Muscle layer of duodenum (tissue), 2 donors: Measurements from ENCODE around the gene OR5B21.

Source experiments
- H3K27ac ChIP-seq: one replicate; pipeline ENCODE4 v1.7.0; 2013; ENCODE audit warnings: mild to moderate bottlenecking, low read length
- H3K27me3 ChIP-seq: one replicate; pipeline ENCODE4 v1.7.0; 2013; ENCODE audit warnings: low read depth, mild to moderate bottlenecking, control low read depth, low read length
- H3K36me3 ChIP-seq, 2 donors: one replicate each; pipeline ENCODE4 v1.7.0; 2013; ENCODE audit warnings: low read length in 2 of 2, control low read depth in 1 of 2, mild to moderate bottlenecking in 1 of 2; ENCODE audit not compliant: insufficient read depth in 2 of 2, control insufficient read depth in 1 of 2
- H3K4me1 ChIP-seq, 2 donors: one replicate each; pipeline ENCODE4 v1.7.0; 2013; ENCODE audit warnings: low read length in 2 of 2, mild to moderate bottlenecking in 2 of 2, control low read depth in 1 of 2, moderate library complexity in 1 of 2; ENCODE audit not compliant: insufficient read depth in 2 of 2, control insufficient read depth in 1 of 2
- H3K4me3 ChIP-seq, 2 donors: one replicate each; pipeline ENCODE4 v1.7.0; 2013; ENCODE audit warnings: low read length in 2 of 2, low read depth in 1 of 2, mild to moderate bottlenecking in 1 of 2
- H3K9me3 ChIP-seq, 2 donors: one replicate each; pipeline ENCODE4 v1.7.0; 2013; ENCODE audit warnings: low read length in 2 of 2, control low read depth in 1 of 2, mild to moderate bottlenecking in 1 of 2; ENCODE audit not compliant: control insufficient read depth in 1 of 2
- donor health status: healthy.

Gene OR5B21

DNA sequence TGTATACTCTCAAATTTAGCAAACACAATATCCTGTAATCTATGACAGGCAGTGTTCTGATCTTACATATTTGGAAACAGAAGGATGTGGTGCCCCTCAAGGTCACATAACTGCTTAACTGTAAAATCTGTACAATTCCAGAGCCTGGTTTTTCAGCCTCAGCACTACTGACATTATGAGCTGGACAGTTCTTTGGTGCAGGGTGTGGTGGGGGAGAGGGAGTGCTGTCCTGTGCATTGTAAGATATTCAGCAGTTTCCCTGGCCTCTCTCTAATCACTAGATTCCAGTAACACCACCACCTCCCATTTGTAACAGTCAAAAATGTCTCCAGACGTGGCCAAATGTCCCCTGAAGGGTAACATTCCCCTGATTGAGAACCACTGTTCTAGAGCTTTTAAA lies 1.8 kb upstream of the OR5B21 start:
- Histone ChIP-seq H3K27ac (no peak overlapping the region), H3K9me3 (no peaks in the 10 kb centered on the region), H3K36me3 (no peaks in the 10 kb centered on the region), H3K4me1 (no peaks in the 10 kb centered on the region), H3K27me3 (no peaks in the 10 kb centered on the region), H3K4me3 (no peak overlapping the region)

DNA sequence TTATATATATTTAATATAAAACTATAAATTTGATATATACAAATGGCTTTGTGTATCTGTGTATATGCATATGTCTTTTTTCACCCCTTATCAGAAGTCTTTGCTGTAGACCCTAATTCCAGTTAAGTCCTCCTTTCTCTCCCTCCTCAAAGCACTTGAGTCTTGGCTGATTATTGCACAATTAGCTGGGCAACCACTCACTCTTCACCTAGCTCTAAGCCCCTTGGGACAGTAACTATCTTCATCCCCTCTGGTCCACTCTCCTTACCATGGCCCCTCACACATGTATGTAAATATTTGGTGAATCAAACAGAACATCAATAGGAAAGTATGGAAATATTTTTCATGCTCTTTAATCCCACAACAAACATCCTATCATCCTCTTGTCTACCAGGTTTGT lies 909 bp upstream of the OR5B21 start:
- no peaks in the 10 kb centered on the region for H3K36me3 ChIP-seq
- H3K27ac ChIP-seq: no peak overlapping the region
- H3K4me1 ChIP-seq: no peaks in the 10 kb centered on the region
- H3K9me3 ChIP-seq: no peaks in the 10 kb centered on the region
- no peak overlapping the region for H3K4me3 ChIP-seq
- H3K27me3 ChIP-seq: no peaks in the 10 kb centered on the region

DNA sequence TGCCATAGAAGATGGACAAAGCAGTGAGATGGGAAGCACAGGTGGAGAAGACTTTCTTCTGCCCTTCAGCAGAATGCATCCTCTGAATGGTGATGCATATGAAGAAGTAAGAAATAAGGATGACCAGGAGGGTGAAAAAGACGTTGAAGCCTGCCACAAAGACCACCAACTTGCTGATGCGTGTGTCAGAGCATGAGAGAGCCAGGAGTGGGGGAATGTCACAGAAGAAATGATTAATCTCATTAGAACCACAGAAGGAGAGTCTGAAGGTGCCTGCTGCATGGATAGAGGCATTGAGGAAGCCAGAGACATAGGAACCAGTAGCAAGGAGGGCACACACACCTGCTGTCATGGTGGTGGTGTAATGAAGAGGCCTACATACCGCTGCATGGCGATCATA lies 550 bp downstream of the OR5B21 start:
- Histone ChIP-seq H3K36me3 (no peaks in the 10 kb centered on the region), H3K9me3 (no peaks in the 10 kb centered on the region), H3K27me3 (no peaks in the 10 kb centered on the region), H3K4me3 (no peak overlapping the region), H3K4me1 (no peaks in the 10 kb centered on the region), H3K27ac (no peak overlapping the region)

DNA sequence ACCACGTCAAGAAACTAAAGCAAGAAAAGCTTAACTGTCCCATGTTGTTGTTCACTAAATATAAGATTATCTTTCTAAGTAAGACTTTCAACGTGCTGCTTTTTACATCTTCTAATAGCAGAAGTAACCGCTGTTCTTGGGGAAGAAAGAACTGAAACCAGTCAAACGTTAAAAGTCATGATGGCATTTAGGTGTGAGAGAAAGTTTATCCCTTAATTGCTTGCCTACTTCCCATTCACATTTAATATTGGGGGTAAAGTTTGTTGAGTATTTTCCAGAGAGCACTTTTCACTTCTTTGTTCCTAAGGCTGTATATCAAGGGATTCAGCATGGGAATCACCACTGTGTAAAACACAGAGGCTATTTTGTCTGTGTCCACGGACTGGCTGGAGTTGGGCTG lies 970 bp downstream of the OR5B21 start:
- Histone ChIP-seq H3K27ac (no peak overlapping the region), H3K9me3 (no peaks in the 10 kb centered on the region), H3K36me3 (no peaks in the 10 kb centered on the region), H3K4me3 (no peak overlapping the region), H3K27me3 (no peaks in the 10 kb centered on the region), H3K4me1 (no peaks in the 10 kb centered on the region)

DNA sequence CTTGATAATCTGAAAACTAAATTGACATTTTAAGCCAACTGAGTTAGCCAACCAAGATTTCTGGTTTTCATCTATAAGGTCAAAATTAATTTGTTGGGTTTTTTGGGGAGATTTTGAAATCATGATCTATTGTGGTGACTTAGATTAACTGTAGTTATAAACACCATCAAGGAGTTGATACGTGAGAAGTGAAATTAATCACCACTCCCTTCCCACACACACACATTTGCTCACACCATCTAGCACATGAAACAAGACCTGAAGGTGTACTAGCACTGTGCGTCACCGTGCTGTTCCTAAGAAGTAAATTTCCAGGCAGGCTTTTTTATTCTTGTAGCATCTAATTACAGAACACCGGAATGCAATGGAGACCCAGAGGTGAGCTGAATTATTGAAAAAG lies 2.1 kb downstream of the OR5B21 start:
- Histone ChIP-seq H3K4me1 (no peaks in the 10 kb centered on the region), H3K4me3 (no peak overlapping the region)

DNA sequence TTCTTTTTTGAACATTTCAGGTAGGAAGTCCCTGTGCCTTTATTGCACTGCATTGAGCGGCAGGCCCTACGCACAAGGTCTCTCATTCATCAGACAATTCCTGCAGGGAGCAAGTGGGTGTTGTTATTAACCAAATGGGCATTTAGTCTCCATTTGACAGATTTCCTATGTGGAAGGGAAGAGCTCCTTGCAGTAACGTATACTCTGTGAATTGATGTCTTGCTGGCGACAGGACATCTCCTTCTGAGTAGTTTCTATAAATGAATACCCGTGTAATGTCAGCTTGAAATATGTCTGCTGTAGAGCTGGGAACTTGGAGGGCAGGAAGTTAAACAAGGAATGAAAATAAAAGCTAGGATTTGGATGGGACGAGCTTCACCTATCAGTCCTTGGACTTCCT lies 3.7 kb downstream of the OR5B21 start:
- H3K4me3 ChIP-seq: no peak overlapping the region
- H3K27me3 ChIP-seq: no peaks in the 10 kb centered on the region
- H3K36me3 ChIP-seq: no peaks in the 10 kb centered on the region
- H3K9me3 ChIP-seq: no peaks in the 10 kb centered on the region
- H3K4me1 ChIP-seq: no peaks in the 10 kb centered on the region
- no peak overlapping the region for H3K27ac ChIP-seq

More for the DNA sequence above, 2.1 kb downstream of the OR5B21 start:
- no peaks in the 10 kb centered on the region for H3K27me3 ChIP-seq
- H3K27ac ChIP-seq: no peak overlapping the region
- H3K9me3 ChIP-seq: no peaks in the 10 kb centered on the region
- no peaks in the 10 kb centered on the region for H3K36me3 ChIP-seq

DNA sequence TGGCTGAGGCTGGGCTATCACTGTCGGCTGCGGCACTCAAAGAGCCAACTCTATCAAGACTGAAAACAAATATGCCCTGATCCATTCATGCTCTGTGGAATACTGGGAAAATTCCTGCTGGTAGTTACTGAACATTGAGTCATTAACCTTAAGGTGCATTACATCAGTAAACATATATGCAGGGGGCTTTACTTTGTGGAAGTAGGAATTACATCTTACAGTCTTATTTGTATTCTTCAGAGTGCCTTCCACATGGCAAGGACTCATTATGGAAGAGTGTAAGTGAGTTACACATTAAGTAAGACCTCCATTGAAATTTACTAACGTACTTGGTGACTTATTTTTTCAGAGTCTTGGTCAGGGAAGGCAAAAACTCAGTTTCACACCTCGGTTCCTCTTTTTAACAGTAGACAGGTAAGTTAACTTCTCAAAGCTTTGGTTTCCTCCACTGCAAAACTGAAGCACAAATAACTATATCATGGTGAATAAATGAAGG lies 4.5 kb downstream of the OR5B21 start:
- no peak overlapping the region for H3K4me3 ChIP-seq
- H3K9me3 ChIP-seq: no peaks in the 10 kb centered on the region

DNA sequence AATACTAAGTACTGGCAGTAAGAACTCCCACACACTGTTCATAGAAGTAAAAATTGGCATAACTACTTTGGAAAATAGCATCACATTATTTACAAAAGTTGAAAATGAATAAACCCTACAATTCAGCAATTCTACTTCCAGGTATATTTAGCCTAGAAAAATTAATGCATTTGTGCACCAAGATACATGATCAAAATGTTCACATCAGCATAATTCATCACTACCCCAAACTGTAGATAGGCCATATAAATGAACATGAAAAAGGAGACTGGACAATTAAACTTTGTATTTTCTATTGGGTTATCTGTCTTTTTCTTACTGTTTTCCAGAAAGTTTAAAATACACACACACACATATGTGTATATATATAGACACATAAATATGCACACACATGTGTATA lies 5.9 kb downstream of the OR5B21 start:
- no peaks in the 10 kb centered on the region for H3K36me3 ChIP-seq
- H3K27ac ChIP-seq: no peak overlapping the region
- H3K4me1 ChIP-seq: no peaks in the 10 kb centered on the region
- no peaks in the 10 kb centered on the region for H3K27me3 ChIP-seq
- H3K4me3 ChIP-seq: no peak overlapping the region
- no peaks in the 10 kb centered on the region for H3K9me3 ChIP-seq

More for the DNA sequence above, 4.5 kb downstream of the OR5B21 start:
- Histone ChIP-seq H3K27me3 (no peaks in the 10 kb centered on the region), H3K36me3 (no peaks in the 10 kb centered on the region), H3K4me1 (no peaks in the 10 kb centered on the region), H3K27ac (no peak overlapping the region)

DNA sequence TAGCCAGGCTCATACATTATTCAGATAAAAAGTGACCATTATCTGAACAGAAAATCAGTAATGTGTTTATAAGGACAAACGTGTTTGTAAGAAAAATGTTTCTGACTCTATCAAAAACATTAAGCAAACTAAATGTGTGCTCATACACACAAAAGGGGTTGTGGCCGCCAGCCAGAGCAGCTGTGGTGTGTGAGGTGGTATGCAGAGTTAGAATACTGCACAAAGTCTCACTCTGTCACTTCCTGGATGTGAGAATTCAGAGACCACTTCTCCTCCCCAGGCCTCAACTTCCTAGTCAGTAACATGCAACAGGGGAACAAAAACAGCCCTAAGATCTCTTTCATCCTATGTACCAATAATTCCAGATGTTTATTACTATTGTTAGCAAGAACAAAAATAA lies 9.4 kb downstream of the OR5B21 start:
- Histone ChIP-seq H3K9me3 (no peaks in the 10 kb centered on the region), H3K27me3 (no peaks in the 10 kb centered on the region)

DNA sequence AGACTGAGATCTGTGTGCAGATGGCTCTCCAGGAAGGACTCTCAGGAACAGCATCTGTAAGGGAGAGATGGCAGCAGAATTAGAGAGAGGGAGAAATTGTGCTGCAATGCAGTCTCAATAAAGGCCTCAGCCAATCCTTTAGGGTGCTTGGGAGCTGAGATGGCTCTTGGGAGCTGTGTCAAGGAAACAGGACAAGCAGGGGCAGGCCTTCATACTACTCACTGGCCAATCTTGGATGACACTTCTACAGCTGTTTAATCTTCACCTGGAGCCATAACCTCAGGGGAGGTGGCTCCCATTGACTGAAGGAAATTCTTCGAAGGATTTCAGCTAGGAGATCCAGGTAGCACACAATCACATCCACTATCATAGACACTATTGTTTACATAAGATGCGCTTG lies 10.0 kb downstream of the OR5B21 start:
- no peaks in the 10 kb centered on the region for H3K36me3 ChIP-seq
- H3K4me1 ChIP-seq: no peaks in the 10 kb centered on the region
- H3K9me3 ChIP-seq: no peaks in the 10 kb centered on the region
- H3K27ac ChIP-seq: no peak overlapping the region
- H3K4me3 ChIP-seq: no peak overlapping the region
- no peaks in the 10 kb centered on the region for H3K27me3 ChIP-seq

More for the DNA sequence above, 9.4 kb downstream of the OR5B21 start:
- Histone ChIP-seq H3K27ac (no peak overlapping the region), H3K4me3 (no peak overlapping the region), H3K4me1 (no peaks in the 10 kb centered on the region), H3K36me3 (no peaks in the 10 kb centered on the region)

DNA sequence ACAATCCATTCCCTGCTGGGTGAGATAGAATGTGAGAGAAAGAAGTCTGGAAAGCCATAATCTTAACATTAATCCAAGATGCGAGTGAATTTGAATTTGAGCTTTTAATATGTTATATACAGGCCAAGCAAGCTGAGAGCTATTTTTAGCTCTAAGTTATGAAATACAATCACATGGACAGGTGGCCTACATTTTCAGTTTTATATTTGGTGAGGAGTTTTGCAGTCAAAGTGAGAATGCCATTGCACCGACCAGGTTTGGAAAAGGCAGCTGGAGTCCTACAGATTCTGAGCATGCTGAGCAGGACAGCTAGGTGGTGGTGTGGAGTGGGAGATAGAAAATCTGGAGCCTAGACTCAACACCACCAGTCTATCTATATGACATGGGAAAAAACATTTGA lies 12.0 kb downstream of the OR5B21 start:
- H3K36me3 ChIP-seq: no peaks in the 10 kb centered on the region
- no peak overlapping the region for H3K27ac ChIP-seq
- H3K9me3 ChIP-seq: no peaks in the 10 kb centered on the region
- no peaks in the 10 kb centered on the region for H3K4me1 ChIP-seq
- no peaks in the 10 kb centered on the region for H3K27me3 ChIP-seq
- H3K4me3 ChIP-seq: no peak overlapping the region

DNA sequence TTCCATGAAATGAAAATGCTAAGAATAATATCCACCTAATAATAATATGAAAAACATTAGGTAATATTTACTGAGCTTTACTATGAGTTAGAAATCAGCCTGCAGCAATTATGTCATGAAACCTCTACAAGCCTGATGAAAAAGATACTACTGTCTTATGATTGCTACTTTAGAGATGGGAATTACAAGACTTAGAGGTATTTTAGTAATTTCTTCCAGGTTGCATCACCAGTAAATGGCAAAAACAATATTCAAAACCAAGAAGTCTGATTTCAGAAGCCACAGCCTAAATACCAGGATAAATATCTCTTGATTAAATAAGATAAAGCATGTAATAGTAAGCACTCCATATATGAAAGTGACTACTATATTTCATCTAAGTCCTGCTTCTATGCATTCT lies 13.8 kb downstream of the OR5B21 start:
- no peaks in the 10 kb centered on the region for H3K36me3 ChIP-seq
- H3K4me3 ChIP-seq: no peak overlapping the region
- no peaks in the 10 kb centered on the region for H3K4me1 ChIP-seq
- no peak overlapping the region for H3K27ac ChIP-seq
- H3K9me3 ChIP-seq: no peaks in the 10 kb centered on the region
- H3K27me3 ChIP-seq: no peaks in the 10 kb centered on the region
